Loucy (cell line): ENCODE data around the gene GPR78.

ENCODE experiments used
- EZH2phosphoT487 ChIP-seq: fragments of 200-600 bp; IDR thresholded peaks from 2 replicates; pipeline ENCODE4 v1.6.1; 2018; ENCODE audit warnings: antibody characterized with exemption, mild to moderate bottlenecking, moderate library complexity, borderline replicate concordance
- TF ChIP-seq, protein P1 (sequence below): fragments of 200-600 bp; sonication (generic); conservative IDR thresholded peaks from 2 replicates; pipeline ENCODE4 v1.5.1; 2014; ENCODE audit warnings: mild to moderate bottlenecking, antibody characterized with exemption, low read length

DNA sequence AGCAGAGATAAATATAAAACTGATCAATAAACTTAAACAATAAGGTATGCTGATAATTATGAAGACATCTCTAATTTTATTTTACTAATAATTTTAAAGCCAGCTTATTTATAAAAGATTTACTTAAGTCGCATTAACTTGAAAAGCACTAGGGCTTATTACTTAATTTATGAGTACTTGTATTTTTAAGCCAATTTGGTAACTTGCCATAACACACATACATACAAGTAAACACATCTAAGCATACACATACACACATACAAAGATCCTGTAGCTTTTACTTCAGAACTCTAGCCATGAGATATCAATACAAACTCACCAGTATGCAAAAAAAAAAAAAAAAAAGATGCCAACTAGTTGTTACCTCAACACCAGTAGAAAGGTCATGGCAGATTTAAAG lies 10.0 kb upstream of the GPR78 start:
- TF ChIP-seq, protein P1, sequence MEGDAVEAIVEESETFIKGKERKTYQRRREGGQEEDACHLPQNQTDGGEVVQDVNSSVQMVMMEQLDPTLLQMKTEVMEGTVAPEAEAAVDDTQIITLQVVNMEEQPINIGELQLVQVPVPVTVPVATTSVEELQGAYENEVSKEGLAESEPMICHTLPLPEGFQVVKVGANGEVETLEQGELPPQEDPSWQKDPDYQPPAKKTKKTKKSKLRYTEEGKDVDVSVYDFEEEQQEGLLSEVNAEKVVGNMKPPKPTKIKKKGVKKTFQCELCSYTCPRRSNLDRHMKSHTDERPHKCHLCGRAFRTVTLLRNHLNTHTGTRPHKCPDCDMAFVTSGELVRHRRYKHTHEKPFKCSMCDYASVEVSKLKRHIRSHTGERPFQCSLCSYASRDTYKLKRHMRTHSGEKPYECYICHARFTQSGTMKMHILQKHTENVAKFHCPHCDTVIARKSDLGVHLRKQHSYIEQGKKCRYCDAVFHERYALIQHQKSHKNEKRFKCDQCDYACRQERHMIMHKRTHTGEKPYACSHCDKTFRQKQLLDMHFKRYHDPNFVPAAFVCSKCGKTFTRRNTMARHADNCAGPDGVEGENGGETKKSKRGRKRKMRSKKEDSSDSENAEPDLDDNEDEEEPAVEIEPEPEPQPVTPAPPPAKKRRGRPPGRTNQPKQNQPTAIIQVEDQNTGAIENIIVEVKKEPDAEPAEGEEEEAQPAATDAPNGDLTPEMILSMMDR: no peak
- no peak for TF ChIP-seq EZH2phosphoT487
